B cell (primary cell): ENCODE results near the gene TBCA. TPM values are rescaled to one million over a fixed set of nuclear protein-coding genes. Genes with fewer than 3 reads are reported as not detected.

ENCODE experiments used
- ATAC-seq: fragments of 200-7000 bp; cut with Tn5 transposase; one replicate; pipeline ENCODE4 v1.10.0; 2021; ENCODE audit warnings: low read depth, mild to moderate bottlenecking, moderate number of reproducible peaks, moderate library complexity
- CTCF ChIA-PET: fragments of 350-600 bp; sonication (Branson Sonifier 250); formaldehyde crosslinking; loops from one replicate; lab custom pipeline; 2021; ENCODE audit warnings: antibody characterized with exemption, inconsistent platforms; lab: Charles Lee
- POLR2A ChIA-PET: fragments of 350-600 bp; sonication (Branson Sonifier 250); formaldehyde crosslinking; loops from one replicate; lab custom pipeline; 2021; ENCODE audit warnings: antibody characterized with exemption; lab: Charles Lee
- DNase-seq: peaks from one replicate; pipeline ENCODE4 v3.0.0; 2013
- H2AFZ ChIP-seq: 2 replicates; pipeline ENCODE4 v1.6.1; 2012; ENCODE audit warnings: mild to moderate bottlenecking, low read depth, low read length; ENCODE audit not compliant: insufficient read depth, poor library complexity, severe bottlenecking
- H3K27ac ChIP-seq, 2 donors: 1 replicate in 1 of 2; 2 replicates in 1 of 2; pipeline ENCODE4 v1.5.1; 2012 to 2013; ENCODE audit warnings: low read length in 2 of 2, mild to moderate bottlenecking in 2 of 2, moderate library complexity in 1 of 2
- H3K27me3 ChIP-seq, 4 experiments: fragments of 200-600 bp in 1 of 4; sonication (generic) in 1 of 4; replicated peaks in 1 of 4; 1 replicate in 2 of 4; 2 replicates in 2 of 4; pipeline versions ENCODE4 v1.6.1 to v1.7.0; 2013 to 2016; ENCODE audit warnings: low read length in 3 of 4, mild to moderate bottlenecking in 2 of 4, mixed read lengths in 1 of 4, moderate library complexity in 1 of 4; ENCODE audit not compliant: insufficient read depth in 4 of 4, control insufficient read depth in 3 of 4; ENCODE audit errors: control extremely low read depth in 1 of 4
- H3K36me3 ChIP-seq, 2 experiments: replicated peaks in 1 of 2; 1 replicate in 1 of 2; 2 replicates in 1 of 2; pipeline versions ENCODE4 v1.6.1 to v1.7.1; 2013; ENCODE audit warnings: low read length in 1 of 2; ENCODE audit not compliant: insufficient read depth in 2 of 2, control insufficient read depth in 1 of 2; ENCODE audit errors: control extremely low read depth in 1 of 2, extremely low read depth in 1 of 2
- H3K4me1 ChIP-seq, 2 donors: fragments of 200-600 bp in 1 of 2; sonication (generic) in 1 of 2; 1 replicate in 1 of 2; 2 replicates in 1 of 2; pipeline versions ENCODE4 v1.5.1 to v1.6.1; 2013 to 2017; ENCODE audit warnings: low read length in 2 of 2; ENCODE audit not compliant: control insufficient read depth in 2 of 2, insufficient read depth in 2 of 2
- H3K4me2 ChIP-seq: replicated peaks from 2 replicates; pipeline ENCODE3; 2012; ENCODE audit warnings: mild to moderate bottlenecking, low read depth, low read length; ENCODE audit not compliant: poor library complexity, severe bottlenecking
- H3K4me3 ChIP-seq, 5 experiments: fragments of 200-600 bp in 1 of 5; sonication (generic) in 1 of 5; 1 replicate in 3 of 5; 2 replicates in 2 of 5; pipeline versions ENCODE4 v1.5.1 to v1.7.0; 2011 to 2016; ENCODE audit warnings: low read length in 4 of 5, mild to moderate bottlenecking in 4 of 5, low read depth in 2 of 5, control low read depth in 1 of 5, moderate library complexity in 1 of 5; ENCODE audit not compliant: insufficient read depth in 1 of 5; ENCODE audit errors: control extremely low read depth in 1 of 5, extremely low read depth in 1 of 5
- H3K79me2 ChIP-seq: fragments of 200-600 bp; sonication (generic); one replicate; pipeline ENCODE4 v1.6.0; 2016; ENCODE audit warnings: low read length; ENCODE audit not compliant: control insufficient read depth, insufficient read depth
- H3K9ac ChIP-seq: fragments of 200-600 bp; sonication (generic); 2 replicates; pipeline ENCODE4 v1.6.1; 2017; ENCODE audit warnings: mild to moderate bottlenecking, low read length, moderate library complexity
- H3K9me3 ChIP-seq, 3 donors: one replicate each; pipeline versions ENCODE4 v1.6.1 to v1.7.1; 2013; ENCODE audit warnings: low read length in 2 of 3; ENCODE audit not compliant: control insufficient read depth in 2 of 3, insufficient read depth in 1 of 3; ENCODE audit errors: control extremely low read depth in 1 of 3
- H4K20me1 ChIP-seq: 2 replicates; pipeline ENCODE4 v1.6.0; 2012; ENCODE audit warnings: mild to moderate bottlenecking, low read length; ENCODE audit not compliant: insufficient read depth, control insufficient read depth, poor library complexity, severe bottlenecking
- H3K27ac Mint-ChIP-seq: one replicate; pipeline ENCODE4 v1.8.0; 2021; ENCODE audit warnings: mixed read lengths
- H3K27me3 Mint-ChIP-seq: one replicate; pipeline ENCODE4 v1.8.0; 2021; ENCODE audit warnings: mixed read lengths
- H3K4me1 Mint-ChIP-seq: one replicate; pipeline ENCODE4 v1.8.0; 2021; ENCODE audit warnings: mixed read lengths
- H3K4me3 Mint-ChIP-seq: one replicate; pipeline ENCODE4 v1.8.0; 2021; ENCODE audit warnings: mixed read lengths
- H3K9me3 Mint-ChIP-seq: one replicate; pipeline ENCODE4 v1.8.0; 2022; ENCODE audit warnings: mixed read lengths; ENCODE audit not compliant: insufficient read depth
- EZH2 ChIP-seq: IDR thresholded peaks from 2 replicates; pipeline ENCODE4 v1.6.1; 2012; ENCODE audit warnings: borderline replicate concordance, low read depth, mild to moderate bottlenecking, moderate library complexity, low read length; ENCODE audit not compliant: insufficient read depth, poor library complexity, severe bottlenecking
- WGBS: methylation state at CpG from one replicate; pipeline ENCODE4 v1.1.5; 2013; ENCODE audit warnings: missing lambda C conversion rate; ENCODE audit not compliant: insufficient coverage; 5-methylcytosine and 5-hydroxymethylcytosine counted together
- intact Hi-C: fragments of 100-400 bp; cut with micrococcal nuclease; formaldehyde crosslinking; loops from one replicate; pipeline ENCODE4 v1.10.0; 2022
- polyA plus RNA-seq: library from polyadenylated mRNA; depleted of rRNA; stranded (reverse); fragments of >200 nt; gene quantifications from 2 replicates; pipeline ENCODE4 v1.2.3, GENCODE V29; 2012
- total RNA-seq, 2 donors: library from RNA; stranded (reverse); fragments of 120-200 nt in 1 of 2; gene quantifications; 1 replicate in 1 of 2; 2 replicates in 1 of 2; pipeline versions ENCODE4 v1.2.3 to v1.2.4, GENCODE V29; 2013 to 2022
- TF ChIP-seq, protein P1 (sequence below): fragments of 200-600 bp; IDR thresholded peaks from one replicate; pipeline ENCODE4 v1.8.0; 2022; ENCODE audit warnings: antibody characterized with exemption, mild to moderate bottlenecking

The TBCA gene
- total and polyA plus RNA-seq, 2 donors (not counting 1 experiment from before 2014, with no cell fraction given), result 22.3 to 110 TPM

GRCh38 chr5:77784735-77785134 is 8.6 kb upstream of the TBCA start:
- Histone ChIP-seq H3K36me3 (no peaks in the 10 kb centered on the region), H3K27ac (no peak overlapping the region), H4K20me1 (no peaks in the 10 kb centered on the region), H3K9ac (no peak overlapping the region), H2AFZ (no peak overlapping the region), H3K9me3 (peaks cover 0 to 4% (median 0%) of the 10 kb centered on the region in 3 donors), H3K79me2 (no peaks in the 10 kb centered on the region), H3K4me3 (no peak overlapping the region), H3K4me1 (no peaks in the 10 kb centered on the region), H3K4me2 (no peak overlapping the region), H3K27me3 (no peaks in the 10 kb centered on the region)
- CTCF ChIA-PET, result no interaction called here
- no peak for DNase-seq
- Mint-ChIP-seq H3K9me3 (no peaks in the 10 kb centered on the region), H3K4me1 (no peaks in the 10 kb centered on the region), H3K4me3 (no peak overlapping the region), H3K27me3 (peaks cover 6% of the 10 kb centered on the region), H3K27ac (no peak overlapping the region)
- 97% methylated on average over 15 of the region's 21 CpGs for WGBS
- no peak for TF ChIP-seq EZH2
- TF ChIP-seq, protein P1, sequence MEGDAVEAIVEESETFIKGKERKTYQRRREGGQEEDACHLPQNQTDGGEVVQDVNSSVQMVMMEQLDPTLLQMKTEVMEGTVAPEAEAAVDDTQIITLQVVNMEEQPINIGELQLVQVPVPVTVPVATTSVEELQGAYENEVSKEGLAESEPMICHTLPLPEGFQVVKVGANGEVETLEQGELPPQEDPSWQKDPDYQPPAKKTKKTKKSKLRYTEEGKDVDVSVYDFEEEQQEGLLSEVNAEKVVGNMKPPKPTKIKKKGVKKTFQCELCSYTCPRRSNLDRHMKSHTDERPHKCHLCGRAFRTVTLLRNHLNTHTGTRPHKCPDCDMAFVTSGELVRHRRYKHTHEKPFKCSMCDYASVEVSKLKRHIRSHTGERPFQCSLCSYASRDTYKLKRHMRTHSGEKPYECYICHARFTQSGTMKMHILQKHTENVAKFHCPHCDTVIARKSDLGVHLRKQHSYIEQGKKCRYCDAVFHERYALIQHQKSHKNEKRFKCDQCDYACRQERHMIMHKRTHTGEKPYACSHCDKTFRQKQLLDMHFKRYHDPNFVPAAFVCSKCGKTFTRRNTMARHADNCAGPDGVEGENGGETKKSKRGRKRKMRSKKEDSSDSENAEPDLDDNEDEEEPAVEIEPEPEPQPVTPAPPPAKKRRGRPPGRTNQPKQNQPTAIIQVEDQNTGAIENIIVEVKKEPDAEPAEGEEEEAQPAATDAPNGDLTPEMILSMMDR, result no peak
- intact Hi-C loops, result no loop called here
- no peak for ATAC-seq
- POLR2A ChIA-PET, result no interaction called here

- peaks cover 0 to 4% (median 0%) of the 10 kb centered on the region in 3 donors for H3K9me3 ChIP-seq
- H2AFZ ChIP-seq, result no peak overlapping the region
- Mint-ChIP-seq H3K9me3 (no peaks in the 10 kb centered on the region), H3K4me3 (no peak overlapping the region), H3K27me3 (no peaks in the 10 kb centered on the region), H3K4me1 (no peaks in the 10 kb centered on the region), H3K27ac (no peak overlapping the region)
- no peaks in the 10 kb centered on the region for H3K79me2 ChIP-seq
- H3K4me3 ChIP-seq, result no peak overlapping the region
- intact Hi-C loops, result no loop called here
- WGBS, result 100% methylated on average over 1 of the region's 1 CpG
- H3K27me3 ChIP-seq, result no peaks in the 10 kb centered on the region
- ChIA-PET POLR2A (no interaction called here), CTCF (no interaction called here)
- H3K36me3 ChIP-seq, result no peaks in the 10 kb centered on the region
- H3K27ac ChIP-seq, result no peak overlapping the region
- DNase-seq, result no peak
- no peaks in the 10 kb centered on the region for H4K20me1 ChIP-seq
- ATAC-seq, result no peak
- peaks cover 5% of the 10 kb centered on the region in 2 donors for H3K4me1 ChIP-seq
- TF ChIP-seq EZH2, result no peak
- TF ChIP-seq, protein P1, result no peak
- no peak overlapping the region for H3K4me2 ChIP-seq
- no peak overlapping the region for H3K9ac ChIP-seq
Measured at GRCh38 chr5:77781076-77781475, 4.9 kb upstream of the TBCA start.
